NCI-H2171 (cell line): Measurements from ENCODE around the gene PFKFB2.

Source experiments
- DNase-seq: peaks from one replicate; lab custom pipeline; 2025; lab: John Stamatoyannopoulos, UW

The PFKFB2 gene

GRCh38 chr1:207052911-207053769 lies at the start of gene PFKFB2:
Gene PFKFB2 (plus strand): TSS chr1:207053275. CDS start chr1:207054718, 1,443 bp downstream.
- peak; percentile 99 for DNase-seq

GRCh38 chr1:207004931-207005830 lies 47.9 kb upstream of the PFKFB2 start:
- peak; percentile 32 for DNase-seq

GRCh38 chr1:207006083-207006482 lies 47.0 kb upstream of the PFKFB2 start:
- no peak for DNase-seq

- DNase-seq, result no peak
Observed at GRCh38 chr1:207006914-207007313, 46.2 kb upstream of the PFKFB2 start.

GRCh38 chr1:207007352-207008033 lies 45.6 kb upstream of the PFKFB2 start:
- DNase-seq, result no peak

- DNase-seq, result no peak
Observed at GRCh38 chr1:207009182-207009850, 43.8 kb upstream of the PFKFB2 start.

- no peak for DNase-seq
Observed at GRCh38 chr1:207009945-207010344, 43.1 kb upstream of the PFKFB2 start.

- no peak for DNase-seq
Observed at GRCh38 chr1:207010726-207011125, 42.3 kb upstream of the PFKFB2 start.

- DNase-seq, result no peak
Observed at GRCh38 chr1:207013321-207014085, 39.6 kb upstream of the PFKFB2 start.

GRCh38 chr1:207014728-207015127 lies 38.3 kb upstream of the PFKFB2 start:
- DNase-seq, result no peak

GRCh38 chr1:207015791-207016190 lies 37.3 kb upstream of the PFKFB2 start:
- DNase-seq, result no peak

- DNase-seq, result no peak
Observed at GRCh38 chr1:207017615-207018559, 35.2 kb upstream of the PFKFB2 start.

GRCh38 chr1:207018707-207019106 lies 34.4 kb upstream of the PFKFB2 start:
- DNase-seq, result no peak

- no peak for DNase-seq
Observed at GRCh38 chr1:207019161-207019560, 33.9 kb upstream of the PFKFB2 start.

GRCh38 chr1:207019661-207020060 lies 33.4 kb upstream of the PFKFB2 start:
- no peak for DNase-seq

GRCh38 chr1:207020065-207020708 lies 32.9 kb upstream of the PFKFB2 start:
- no peak for DNase-seq

GRCh38 chr1:207020709-207021107 lies 32.4 kb upstream of the PFKFB2 start:
- no peak for DNase-seq

GRCh38 chr1:207021139-207021861 lies 31.8 kb upstream of the PFKFB2 start:
- no peak for DNase-seq
